Endothelial cell of umbilical vein (primary cell): ENCODE data around the gene PCDHGA1.

Source experiments
- EZH2 ChIP-seq: IDR thresholded peaks from 2 replicates; pipeline ENCODE4 v1.6.1; 2012; ENCODE audit warnings: borderline replicate concordance, low read depth, mild to moderate bottlenecking, moderate library complexity, low read length, inconsistent platforms; ENCODE audit not compliant: severe bottlenecking
- JUN ChIP-seq: IDR thresholded peaks from 2 replicates; pipeline ENCODE4 v1.6.1; 2011; ENCODE audit warnings: borderline replicate concordance, low read depth; ENCODE audit not compliant: insufficient read length, insufficient read depth
- MAX ChIP-seq: IDR thresholded peaks from 2 replicates; pipeline ENCODE4 v1.6.1; 2011; ENCODE audit not compliant: insufficient read depth, insufficient read length
- POLR2A ChIP-seq: IDR thresholded peaks from 2 replicates; pipeline ENCODE4 v1.6.1; 2012; ENCODE audit warnings: low read depth, mild to moderate bottlenecking, control low read depth, low read length
- POLR2AphosphoS5 ChIP-seq: IDR thresholded peaks from 2 replicates; pipeline ENCODE4 v1.6.1; 2012; ENCODE audit warnings: low read depth, mild to moderate bottlenecking, control low read depth, low read length, moderate library complexity; ENCODE audit not compliant: insufficient read depth
- TF ChIP-seq, protein P1 (sequence below), 2 donors: IDR thresholded peaks; 1 replicate in 1 of 2; 2 replicates in 1 of 2; pipeline ENCODE4 v1.5.1; 2011; ENCODE audit warnings: low read length in 2 of 2, mild to moderate bottlenecking in 2 of 2, moderate library complexity in 2 of 2, control low read depth in 1 of 2, inconsistent platforms in 1 of 2, low read depth in 1 of 2; ENCODE audit not compliant: insufficient read depth in 1 of 2; ENCODE audit errors: extremely low read depth in 1 of 2

- TF ChIP-seq, protein P1, sequence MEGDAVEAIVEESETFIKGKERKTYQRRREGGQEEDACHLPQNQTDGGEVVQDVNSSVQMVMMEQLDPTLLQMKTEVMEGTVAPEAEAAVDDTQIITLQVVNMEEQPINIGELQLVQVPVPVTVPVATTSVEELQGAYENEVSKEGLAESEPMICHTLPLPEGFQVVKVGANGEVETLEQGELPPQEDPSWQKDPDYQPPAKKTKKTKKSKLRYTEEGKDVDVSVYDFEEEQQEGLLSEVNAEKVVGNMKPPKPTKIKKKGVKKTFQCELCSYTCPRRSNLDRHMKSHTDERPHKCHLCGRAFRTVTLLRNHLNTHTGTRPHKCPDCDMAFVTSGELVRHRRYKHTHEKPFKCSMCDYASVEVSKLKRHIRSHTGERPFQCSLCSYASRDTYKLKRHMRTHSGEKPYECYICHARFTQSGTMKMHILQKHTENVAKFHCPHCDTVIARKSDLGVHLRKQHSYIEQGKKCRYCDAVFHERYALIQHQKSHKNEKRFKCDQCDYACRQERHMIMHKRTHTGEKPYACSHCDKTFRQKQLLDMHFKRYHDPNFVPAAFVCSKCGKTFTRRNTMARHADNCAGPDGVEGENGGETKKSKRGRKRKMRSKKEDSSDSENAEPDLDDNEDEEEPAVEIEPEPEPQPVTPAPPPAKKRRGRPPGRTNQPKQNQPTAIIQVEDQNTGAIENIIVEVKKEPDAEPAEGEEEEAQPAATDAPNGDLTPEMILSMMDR (IDR thresholded peaks at IDR 0.05; ENCODE audit: extremely low read depth in 1 of 2, insufficient read depth in 1 of 2, low read depth in 1 of 2, low read length in 2 of 2) = no peak
- TF ChIP-seq POLR2AphosphoS5 (no peak), POLR2A (no peak), EZH2 (no peak), JUN (no peak), MAX (no peak)
Observed at GRCh38 chr5:141371572-141372475, 41.5 kb downstream of the PCDHGA1 start.
